IMR-90 (cell line): Measurements from ENCODE around the gene ADAMTS13. TPM values are rescaled to one million over a fixed set of nuclear protein-coding genes. Genes with fewer than 3 reads are reported as not detected.

Experiments
- ATAC-seq: fragments of 200-7000 bp; cut with Tn5 transposase; 2 replicates; pipeline ENCODE4 v1.9.1; 2020; ENCODE audit warnings: low read depth, mild to moderate bottlenecking, moderate library complexity
- BruUV-seq: library from RNA; stranded (reverse); fragments of 400-500 nt; replicated peaks from 2 replicates; lab custom pipeline; 2021; lab: Mats Ljungman, UMichigan
- CTCF ChIA-PET: fragments of 300-600 bp; formaldehyde crosslinking; extraction: SDS; loops from one replicate; lab custom pipeline; 2021; ENCODE audit warnings: antibody characterized with exemption; lab: Yijun Ruan, JAX
- POLR2A ChIA-PET: fragments of 300-600 bp; sonication (Branson Sonifier 250); formaldehyde crosslinking; loops from one replicate; lab custom pipeline; 2022; ENCODE audit warnings: antibody characterized with exemption; ENCODE audit not compliant: unreplicated experiment; lab: Charles Lee
- DNase-seq: peaks from one replicate; pipeline ENCODE4 v3.0.0; 2013
- H2AFZ ChIP-seq: replicated peaks from 2 replicates; pipeline ENCODE3; 2013; ENCODE audit warnings: low read length, mild to moderate bottlenecking; ENCODE audit not compliant: poor library complexity
- H2AK5ac ChIP-seq: 2 replicates; pipeline ENCODE4 v1.6.1; 2013; ENCODE audit warnings: low read depth, low read length, inconsistent platforms
- H2AK9ac ChIP-seq: replicated peaks from 2 replicates; pipeline ENCODE3; 2013; ENCODE audit warnings: mild to moderate bottlenecking, low read depth, low read length, moderate library complexity; ENCODE audit not compliant: poor library complexity
- H2BK120ac ChIP-seq: 2 replicates; pipeline ENCODE4 v1.6.1; 2013; ENCODE audit warnings: low read depth, low read length, inconsistent platforms
- H2BK15ac ChIP-seq: 3 replicates; pipeline ENCODE4 v1.6.1; 2013; ENCODE audit warnings: low read depth, low read length, inconsistent platforms
- H2BK20ac ChIP-seq: 2 replicates; pipeline ENCODE4 v1.6.1; 2013; ENCODE audit warnings: low read depth, mild to moderate bottlenecking, inconsistent platforms, low read length, moderate library complexity
- H2BK5ac ChIP-seq: 2 replicates; pipeline ENCODE4 v1.6.1; 2013; ENCODE audit warnings: mild to moderate bottlenecking, low read depth, low read length, inconsistent platforms; ENCODE audit not compliant: poor library complexity, severe bottlenecking
- H3K14ac ChIP-seq: replicated peaks from 2 replicates; pipeline ENCODE4 v1.6.1; 2013; ENCODE audit warnings: low read depth, low read length, inconsistent platforms
- H3K18ac ChIP-seq: 2 replicates; pipeline ENCODE4 v1.6.1; 2013; ENCODE audit warnings: low read depth, low read length, control low read depth
- H3K23ac ChIP-seq: 2 replicates; pipeline ENCODE4 v1.6.1; 2013; ENCODE audit warnings: low read depth, low read length, inconsistent platforms
- H3K27ac ChIP-seq: 2 replicates; pipeline ENCODE4 v1.5.1; 2013; ENCODE audit warnings: mild to moderate bottlenecking, control low read depth, low read length; ENCODE audit not compliant: insufficient read depth
- H3K27me3 ChIP-seq: 2 replicates; pipeline ENCODE4 v1.6.1; 2013; ENCODE audit warnings: low read length; ENCODE audit not compliant: control insufficient read depth, insufficient read depth
- H3K36me3 ChIP-seq: 2 replicates; pipeline ENCODE4 v1.6.1; 2013; ENCODE audit warnings: low read length, mixed read lengths; ENCODE audit not compliant: control insufficient read depth, insufficient read depth
- H3K4ac ChIP-seq: 2 replicates; pipeline ENCODE4 v1.6.1; 2013; ENCODE audit warnings: low read depth, low read length, inconsistent platforms
- H3K4me1 ChIP-seq: 2 replicates; pipeline ENCODE4 v1.6.1; 2013; ENCODE audit warnings: low read length, mixed read lengths; ENCODE audit not compliant: control insufficient read depth, insufficient read depth
- H3K4me2 ChIP-seq: 2 replicates; pipeline ENCODE4 v1.6.1; 2013; ENCODE audit warnings: low read depth, mild to moderate bottlenecking, control low read depth, low read length, moderate library complexity
- H3K4me3 ChIP-seq: 2 replicates; pipeline ENCODE4 v1.5.1; 2013; ENCODE audit warnings: low read depth, mild to moderate bottlenecking, control low read depth, low read length, moderate library complexity; ENCODE audit not compliant: insufficient read depth
- H3K56ac ChIP-seq: 2 replicates; pipeline ENCODE4 v1.6.1; 2013; ENCODE audit warnings: low read length, inconsistent platforms; ENCODE audit not compliant: insufficient read depth; ENCODE audit errors: extremely low read depth
- H3K79me1 ChIP-seq, 2 experiments: 2 replicates each; pipeline ENCODE4 v1.6.1; 2013; ENCODE audit warnings: low read length in 2 of 2, inconsistent platforms in 1 of 2, low read depth in 1 of 2
- H3K9ac ChIP-seq: 2 replicates; pipeline ENCODE4 v1.6.1; 2013; ENCODE audit warnings: low read depth, low read length, control low read depth
- H3K9me1 ChIP-seq: 2 replicates; pipeline ENCODE4 v1.6.1; 2013; ENCODE audit warnings: low read length, inconsistent platforms; ENCODE audit not compliant: insufficient read depth
- H3K9me3 ChIP-seq: 2 replicates; pipeline ENCODE4 v1.6.1; 2013; ENCODE audit warnings: low read length; ENCODE audit not compliant: control insufficient read depth, insufficient read depth
- H4K20me1 ChIP-seq: 2 replicates; pipeline ENCODE4 v1.6.1; 2013; ENCODE audit warnings: low read length, inconsistent platforms; ENCODE audit not compliant: insufficient read depth
- H4K5ac ChIP-seq: 2 replicates; pipeline ENCODE4 v1.6.1; 2013; ENCODE audit warnings: mild to moderate bottlenecking, low read depth, low read length, control low read depth
- H4K8ac ChIP-seq, 2 experiments: 2 replicates each; pipeline ENCODE4 v1.6.1; 2013; ENCODE audit warnings: low read depth in 2 of 2, low read length in 2 of 2, control low read depth in 1 of 2, inconsistent platforms in 1 of 2
- H4K91ac ChIP-seq: 2 replicates; pipeline ENCODE4 v1.6.1; 2013; ENCODE audit warnings: low read depth, low read length, inconsistent platforms; ENCODE audit not compliant: insufficient read depth
- BHLHE40 ChIP-seq: fragments of 150-350 bp; IDR thresholded peaks from 2 replicates; pipeline ENCODE4 v1.6.1; 2016; ENCODE audit warnings: mild to moderate bottlenecking, low read depth, low read length
- CEBPB ChIP-seq: IDR thresholded peaks from 2 replicates; pipeline ENCODE4 v1.6.1; 2012; ENCODE audit warnings: low read depth, low read length, improper control_type of control experiment
- FOS ChIP-seq: fragments of 150-350 bp; IDR thresholded peaks from 2 replicates; pipeline ENCODE4 v1.6.1; 2016; ENCODE audit warnings: low read depth, low read length
- MAFK ChIP-seq: IDR thresholded peaks from 2 replicates; pipeline ENCODE4 v1.6.1; 2012; ENCODE audit warnings: low read depth, low read length, improper control_type of control experiment
- MAZ ChIP-seq: IDR thresholded peaks from 2 replicates; pipeline ENCODE4 v1.6.1; 2012; ENCODE audit warnings: low read depth, mild to moderate bottlenecking, low read length, improper control_type of control experiment, moderate library complexity, borderline replicate concordance
- MXI1 ChIP-seq: IDR thresholded peaks from 2 replicates; pipeline ENCODE4 v1.6.1; 2012; ENCODE audit warnings: low read depth, mild to moderate bottlenecking, low read length, moderate library complexity, borderline replicate concordance
- NFE2L2 ChIP-seq: fragments of 150-350 bp; IDR thresholded peaks from 2 replicates; pipeline ENCODE4 v1.6.1; 2016; ENCODE audit warnings: low read depth, mild to moderate bottlenecking, low read length
- POLR2A ChIP-seq: IDR thresholded peaks from 2 replicates; pipeline ENCODE4 v1.6.1; 2012; ENCODE audit warnings: mild to moderate bottlenecking, low read depth, low read length
- RAD21 ChIP-seq: IDR thresholded peaks from 2 replicates; pipeline ENCODE4 v1.6.1; 2012; ENCODE audit warnings: low read length, improper control_type of control experiment
- RCOR1 ChIP-seq: IDR thresholded peaks from 2 replicates; pipeline ENCODE4 v1.6.1; 2012; ENCODE audit warnings: mild to moderate bottlenecking, low read length, improper control_type of control experiment; ENCODE audit not compliant: insufficient replicate concordance
- RFX5 ChIP-seq: IDR thresholded peaks from 2 replicates; pipeline ENCODE4 v1.8.0; 2012; ENCODE audit warnings: low read depth, mild to moderate bottlenecking, low read length, moderate library complexity
- SMC3 ChIP-seq: fragments of 150-350 bp; IDR thresholded peaks from 2 replicates; pipeline ENCODE4 v1.6.1; 2016; ENCODE audit warnings: low read depth, mild to moderate bottlenecking, antibody characterized with exemption, low read length, moderate library complexity
- WGBS, 2 experiments: methylation state at CpG; one replicate each; pipeline versions ENCODE4 v1.1.5 to v1.1.7; 2013; ENCODE audit warnings: missing lambda C conversion rate in 2 of 2; ENCODE audit not compliant: insufficient read length in 1 of 2; ENCODE audit errors: extremely low coverage in 2 of 2; 5-methylcytosine and 5-hydroxymethylcytosine counted together
- dilution Hi-C: fragments of 300-500 bp; cut with HindIII; formaldehyde crosslinking; loops from one replicate; pipeline ENCODE4 v1.14.3; 2018; ENCODE audit warnings: low sequenced_read_pairs; ENCODE audit not compliant: unreplicated experiment
- in situ Hi-C: fragments of 300-500 bp; cut with MboI; formaldehyde crosslinking; loops from 3 replicates; pipeline ENCODE4 v1.14.3; 2019; ENCODE audit warnings: low sequenced_read_pairs, inconsistent platforms, mixed read lengths
- intact Hi-C: fragments of 100-400 bp; cut with micrococcal nuclease; formaldehyde crosslinking; loops from 2 replicates; pipeline ENCODE4 v1.10.0; 2022
- polyA plus RNA-seq, 3 experiments: library from polyadenylated mRNA; depleted of rRNA; stranded (reverse); fragments of >200 nt; gene quantifications; 2 replicates each; pipeline ENCODE4 v1.2.3, GENCODE V29; 2012; ENCODE audit warnings: low replicate concordance in 1 of 3
- total RNA-seq: library from RNA; depleted of rRNA; stranded (reverse); fragments of >200 nt; gene quantifications from 2 replicates; pipeline ENCODE4 v1.2.3, GENCODE V29; 2012
- TF ChIP-seq, protein P1 (sequence below): conservative IDR thresholded peaks from 2 replicates; pipeline ENCODE4 v1.5.1; 2012; ENCODE audit warnings: mild to moderate bottlenecking, low read depth, low read length, improper control_type of control experiment
- TF ChIP-seq, protein P2 (sequence below): fragments of 150-350 bp; IDR thresholded peaks from 2 replicates; pipeline ENCODE4 v1.6.1; 2016; ENCODE audit warnings: low read depth, mild to moderate bottlenecking, low read length, moderate library complexity, borderline replicate concordance
- TF ChIP-seq, protein P3 (sequence below): fragments of 150-350 bp; IDR thresholded peaks from 2 replicates; pipeline ENCODE4 v1.6.1; 2017; ENCODE audit warnings: mild to moderate bottlenecking, antibody characterized with exemption, low read length, low read depth

The ADAMTS13 gene
- total and polyA plus RNA-seq, 2 of the 4 experiments (the other 2 are of a cell fraction), result 0.18 to 2.8 TPM

DNA sequence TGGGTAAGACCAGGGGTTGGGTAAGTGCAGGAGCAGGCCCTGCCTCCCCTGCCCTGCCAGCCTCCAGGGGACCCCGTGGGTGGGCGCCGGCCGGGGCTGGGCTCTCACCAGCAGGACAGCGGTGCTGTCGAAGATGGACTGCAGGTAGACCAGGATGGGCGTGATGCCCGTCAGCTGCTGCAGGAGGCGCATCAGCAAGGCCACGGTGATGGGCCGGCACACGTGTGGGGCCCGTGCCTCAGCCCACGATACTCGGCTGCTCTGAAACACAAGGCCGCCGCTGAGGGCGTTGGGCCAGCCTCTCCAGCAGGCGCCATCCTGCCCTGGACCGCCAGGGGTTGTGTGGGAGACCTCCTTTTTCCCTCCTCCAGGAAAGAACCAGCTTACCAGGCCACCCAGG is 52.7 kb downstream of the ADAMTS13 start:
- Histone ChIP-seq H3K79me1 (peaks cover 0 to 10% of the 10 kb centered on the region in 2 experiments; a peak in 1 of 4 replicates), H3K4me2 (no peak overlapping the region), H3K56ac (no peak overlapping the region), H4K91ac (no peak overlapping the region), H4K5ac (no peak overlapping the region), H3K27ac (no peak overlapping the region), H4K20me1 (no peaks in the 10 kb centered on the region), H4K8ac (no peak overlapping the region), H3K36me3 (peaks cover 1% of the 10 kb centered on the region; the same call in 1 of the 2 replicates), H3K14ac (no peak overlapping the region), H3K4ac (no peak overlapping the region), H2AK5ac (no peak overlapping the region), H2AK9ac (no peak overlapping the region), H3K18ac (no peak overlapping the region), H3K23ac (no peak overlapping the region), H2BK5ac (no peak overlapping the region), H3K4me1 (peaks cover 3% of the 10 kb centered on the region; the same call in 1 of the 2 replicates), H3K27me3 (no peaks in the 10 kb centered on the region), H3K9ac (no peak overlapping the region), H3K9me1 (no peaks in the 10 kb centered on the region), H2BK15ac (no peak overlapping the region), H2BK20ac (no peak overlapping the region), H3K9me3 (no peaks in the 10 kb centered on the region), H2AFZ (no peak overlapping the region), H3K4me3 (no peak overlapping the region), H2BK120ac (no peak overlapping the region)
- no peak for DNase-seq
- dilution Hi-C loops, result no loop called here
- BruUV-seq, result no TSS peak
- TF ChIP-seq MAFK (no peak), CEBPB (no peak), RCOR1 (no peak), MAZ (no peak), MXI1 (no peak), RFX5 (no peak), BHLHE40 (no peak), FOS (no peak), POLR2A (no peak), SMC3 (no peak), NFE2L2 (no peak), RAD21 (no peak)
- TF ChIP-seq, protein P1, sequence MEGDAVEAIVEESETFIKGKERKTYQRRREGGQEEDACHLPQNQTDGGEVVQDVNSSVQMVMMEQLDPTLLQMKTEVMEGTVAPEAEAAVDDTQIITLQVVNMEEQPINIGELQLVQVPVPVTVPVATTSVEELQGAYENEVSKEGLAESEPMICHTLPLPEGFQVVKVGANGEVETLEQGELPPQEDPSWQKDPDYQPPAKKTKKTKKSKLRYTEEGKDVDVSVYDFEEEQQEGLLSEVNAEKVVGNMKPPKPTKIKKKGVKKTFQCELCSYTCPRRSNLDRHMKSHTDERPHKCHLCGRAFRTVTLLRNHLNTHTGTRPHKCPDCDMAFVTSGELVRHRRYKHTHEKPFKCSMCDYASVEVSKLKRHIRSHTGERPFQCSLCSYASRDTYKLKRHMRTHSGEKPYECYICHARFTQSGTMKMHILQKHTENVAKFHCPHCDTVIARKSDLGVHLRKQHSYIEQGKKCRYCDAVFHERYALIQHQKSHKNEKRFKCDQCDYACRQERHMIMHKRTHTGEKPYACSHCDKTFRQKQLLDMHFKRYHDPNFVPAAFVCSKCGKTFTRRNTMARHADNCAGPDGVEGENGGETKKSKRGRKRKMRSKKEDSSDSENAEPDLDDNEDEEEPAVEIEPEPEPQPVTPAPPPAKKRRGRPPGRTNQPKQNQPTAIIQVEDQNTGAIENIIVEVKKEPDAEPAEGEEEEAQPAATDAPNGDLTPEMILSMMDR, result no peak
- TF ChIP-seq, protein P2, sequence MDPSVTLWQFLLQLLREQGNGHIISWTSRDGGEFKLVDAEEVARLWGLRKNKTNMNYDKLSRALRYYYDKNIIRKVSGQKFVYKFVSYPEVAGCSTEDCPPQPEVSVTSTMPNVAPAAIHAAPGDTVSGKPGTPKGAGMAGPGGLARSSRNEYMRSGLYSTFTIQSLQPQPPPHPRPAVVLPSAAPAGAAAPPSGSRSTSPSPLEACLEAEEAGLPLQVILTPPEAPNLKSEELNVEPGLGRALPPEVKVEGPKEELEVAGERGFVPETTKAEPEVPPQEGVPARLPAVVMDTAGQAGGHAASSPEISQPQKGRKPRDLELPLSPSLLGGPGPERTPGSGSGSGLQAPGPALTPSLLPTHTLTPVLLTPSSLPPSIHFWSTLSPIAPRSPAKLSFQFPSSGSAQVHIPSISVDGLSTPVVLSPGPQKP, result no peak
- TF ChIP-seq, protein P3, sequence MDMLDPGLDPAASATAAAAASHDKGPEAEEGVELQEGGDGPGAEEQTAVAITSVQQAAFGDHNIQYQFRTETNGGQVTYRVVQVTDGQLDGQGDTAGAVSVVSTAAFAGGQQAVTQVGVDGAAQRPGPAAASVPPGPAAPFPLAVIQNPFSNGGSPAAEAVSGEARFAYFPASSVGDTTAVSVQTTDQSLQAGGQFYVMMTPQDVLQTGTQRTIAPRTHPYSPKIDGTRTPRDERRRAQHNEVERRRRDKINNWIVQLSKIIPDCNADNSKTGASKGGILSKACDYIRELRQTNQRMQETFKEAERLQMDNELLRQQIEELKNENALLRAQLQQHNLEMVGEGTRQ, result no peak
- in situ Hi-C loops, result loop anchor here (25.0 kb wide), 1 partner anchor 438 kb away; the partner anchor contains the start of gene GTF3C5
- ChIA-PET CTCF (no interaction called here), POLR2A (no interaction called here)
- no peak for ATAC-seq
- WGBS, 2 experiments, result 97% methylated on average over 6 of the region's 20 CpGs; no CpG with 5 or more reads in 1 of the 2 experiments
- intact Hi-C loops, result no loop called here
